ENCODE results near the gene MCCC1.

GRCh38 chr3:183099838-183100204 is 525 bp upstream of the MCCC1 start:
- TF ChIP-seq, protein P1, sequence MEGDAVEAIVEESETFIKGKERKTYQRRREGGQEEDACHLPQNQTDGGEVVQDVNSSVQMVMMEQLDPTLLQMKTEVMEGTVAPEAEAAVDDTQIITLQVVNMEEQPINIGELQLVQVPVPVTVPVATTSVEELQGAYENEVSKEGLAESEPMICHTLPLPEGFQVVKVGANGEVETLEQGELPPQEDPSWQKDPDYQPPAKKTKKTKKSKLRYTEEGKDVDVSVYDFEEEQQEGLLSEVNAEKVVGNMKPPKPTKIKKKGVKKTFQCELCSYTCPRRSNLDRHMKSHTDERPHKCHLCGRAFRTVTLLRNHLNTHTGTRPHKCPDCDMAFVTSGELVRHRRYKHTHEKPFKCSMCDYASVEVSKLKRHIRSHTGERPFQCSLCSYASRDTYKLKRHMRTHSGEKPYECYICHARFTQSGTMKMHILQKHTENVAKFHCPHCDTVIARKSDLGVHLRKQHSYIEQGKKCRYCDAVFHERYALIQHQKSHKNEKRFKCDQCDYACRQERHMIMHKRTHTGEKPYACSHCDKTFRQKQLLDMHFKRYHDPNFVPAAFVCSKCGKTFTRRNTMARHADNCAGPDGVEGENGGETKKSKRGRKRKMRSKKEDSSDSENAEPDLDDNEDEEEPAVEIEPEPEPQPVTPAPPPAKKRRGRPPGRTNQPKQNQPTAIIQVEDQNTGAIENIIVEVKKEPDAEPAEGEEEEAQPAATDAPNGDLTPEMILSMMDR (IDR thresholded peaks at IDR 0.05; ENCODE audit: insufficient read depth, low read length, poor library complexity, severe bottlenecking), result no peak
- no peak for TF ChIP-seq EZH2phosphoT487 (conservative IDR thresholded peaks at IDR 0.05; ENCODE audit: low read length)
